Muscle layer of colon (tissue), 2 donors: ENCODE data around the gene TAGLN3.

Experiments used
- H3K27ac ChIP-seq: one replicate; pipeline ENCODE4 v1.7.0; 2013; ENCODE audit warnings: low read depth, mild to moderate bottlenecking, low read length, moderate library complexity
- H3K27me3 ChIP-seq, 2 donors: one replicate each; pipeline ENCODE4 v1.7.0; 2013; ENCODE audit warnings: low read length in 2 of 2, mild to moderate bottlenecking in 2 of 2; ENCODE audit not compliant: insufficient read depth in 2 of 2, control insufficient read depth in 1 of 2
- H3K36me3 ChIP-seq: one replicate; pipeline ENCODE4 v1.7.0; 2013; ENCODE audit warnings: mild to moderate bottlenecking, low read length; ENCODE audit not compliant: insufficient read depth
- H3K4me1 ChIP-seq: one replicate; pipeline ENCODE4 v1.7.0; 2013; ENCODE audit warnings: mild to moderate bottlenecking, low read length; ENCODE audit not compliant: insufficient read depth
- H3K4me3 ChIP-seq, 2 donors: one replicate each; pipeline ENCODE4 v1.7.0; 2013; ENCODE audit warnings: low read length in 2 of 2, low read depth in 1 of 2, mild to moderate bottlenecking in 1 of 2, moderate library complexity in 1 of 2
- H3K9ac ChIP-seq: one replicate; pipeline ENCODE4 v1.7.0; 2013; ENCODE audit warnings: low read length
- H3K9me3 ChIP-seq: one replicate; pipeline ENCODE4 v1.7.0; 2013; ENCODE audit warnings: mild to moderate bottlenecking, low read length
- donor health status: abdominal sarcoma.
- donor health status: Adenocarcinoma of cecum.

TAGLN3 gene

GRCh38 chr3:111979434-111980038 is 19.2 kb upstream of the TAGLN3 start:
- H3K9ac ChIP-seq: peak overlapping the region; percentile 71
- H3K4me3 ChIP-seq: peak overlapping the region; percentile 82 to 84
- H3K27ac ChIP-seq: peak overlapping the region; percentile 62
- H3K36me3 ChIP-seq: no peaks in the 10 kb centered on the region
- peaks cover 17% of the 10 kb centered on the region for H3K4me1 ChIP-seq
- H3K27me3 ChIP-seq: no peaks in the 10 kb centered on the region
- H3K9me3 ChIP-seq: no peaks in the 10 kb centered on the region

- Histone ChIP-seq H3K36me3 (no peaks in the 10 kb centered on the region), H3K27ac (no peak overlapping the region), H3K9ac (no peak overlapping the region), H3K9me3 (no peaks in the 10 kb centered on the region), H3K4me1 (peaks cover 17% of the 10 kb centered on the region), H3K27me3 (no peaks in the 10 kb centered on the region), H3K4me3 (no peak overlapping the region)
These were observed 17.8 kb upstream of the TAGLN3 start for GRCh38 chr3:111980716-111981456.

GRCh38 chr3:111981457-111981763 is 17.3 kb upstream of the TAGLN3 start:
- Histone ChIP-seq H3K27me3 (no peaks in the 10 kb centered on the region), H3K4me3 (no peak overlapping the region), H3K4me1 (peaks cover 17% of the 10 kb centered on the region), H3K36me3 (no peaks in the 10 kb centered on the region), H3K9me3 (no peaks in the 10 kb centered on the region), H3K9ac (no peak overlapping the region), H3K27ac (no peak overlapping the region)

- Histone ChIP-seq H3K27me3 (no peaks in the 10 kb centered on the region), H3K27ac (no peak overlapping the region), H3K4me1 (peaks cover 17% of the 10 kb centered on the region), H3K9me3 (no peaks in the 10 kb centered on the region), H3K4me3 (no peak overlapping the region), H3K9ac (no peak overlapping the region), H3K36me3 (no peaks in the 10 kb centered on the region)
These were observed 14.0 kb upstream of the TAGLN3 start for GRCh38 chr3:111984636-111985298.

GRCh38 chr3:111986800-111987199 is 11.9 kb upstream of the TAGLN3 start:
- Histone ChIP-seq H3K27me3 (no peaks in the 10 kb centered on the region), H3K27ac (no peak overlapping the region), H3K4me3 (no peak overlapping the region), H3K9me3 (no peaks in the 10 kb centered on the region), H3K9ac (no peak overlapping the region), H3K36me3 (peaks cover 5% of the 10 kb centered on the region), H3K4me1 (peaks cover 8% of the 10 kb centered on the region)

GRCh38 chr3:111989061-111989678 is 9.6 kb upstream of the TAGLN3 start:
- peaks cover 15% of the 10 kb centered on the region for H3K36me3 ChIP-seq
- no peaks in the 10 kb centered on the region for H3K4me1 ChIP-seq
- no peaks in the 10 kb centered on the region for H3K9me3 ChIP-seq
- H3K27ac ChIP-seq: no peak overlapping the region
- no peak overlapping the region for H3K4me3 ChIP-seq
- no peak overlapping the region for H3K9ac ChIP-seq
- H3K27me3 ChIP-seq: no peaks in the 10 kb centered on the region

- no peaks in the 10 kb centered on the region for H3K4me1 ChIP-seq
- no peaks in the 10 kb centered on the region for H3K9me3 ChIP-seq
- peaks cover 15% of the 10 kb centered on the region for H3K36me3 ChIP-seq
- no peak overlapping the region for H3K27ac ChIP-seq
- H3K9ac ChIP-seq: no peak overlapping the region
- H3K4me3 ChIP-seq: no peak overlapping the region
- H3K27me3 ChIP-seq: no peaks in the 10 kb centered on the region
These were observed 5.7 kb upstream of the TAGLN3 start for GRCh38 chr3:111993038-111993437.

- Histone ChIP-seq H3K9me3 (no peaks in the 10 kb centered on the region), H3K4me3 (peak overlapping the region in 1 of 2 donors; percentile 62), H3K4me1 (no peaks in the 10 kb centered on the region), H3K27me3 (peaks cover 0 to 7% of the 10 kb centered on the region in 2 donors), H3K27ac (no peak overlapping the region), H3K9ac (no peak overlapping the region), H3K36me3 (no peaks in the 10 kb centered on the region)
These were observed 982 bp downstream of the TAGLN3 start for GRCh38 chr3:111999484-112000324.

GRCh38 chr3:112000367-112000771 is 1.6 kb downstream of the TAGLN3 start:
- Histone ChIP-seq H3K27ac (no peak overlapping the region), H3K27me3 (peaks cover 0 to 7% of the 10 kb centered on the region in 2 donors), H3K4me1 (no peaks in the 10 kb centered on the region), H3K4me3 (no peak overlapping the region), H3K9ac (no peak overlapping the region), H3K9me3 (no peaks in the 10 kb centered on the region), H3K36me3 (no peaks in the 10 kb centered on the region)

GRCh38 chr3:112000966-112001365 is 2.2 kb downstream of the TAGLN3 start:
- Histone ChIP-seq H3K27ac (no peak overlapping the region), H3K4me1 (no peaks in the 10 kb centered on the region), H3K4me3 (no peak overlapping the region), H3K9ac (no peak overlapping the region), H3K9me3 (no peaks in the 10 kb centered on the region), H3K36me3 (no peaks in the 10 kb centered on the region), H3K27me3 (peaks cover 0 to 7% of the 10 kb centered on the region in 2 donors)

GRCh38 chr3:112001526-112001925 is 2.8 kb downstream of the TAGLN3 start:
- Histone ChIP-seq H3K4me1 (no peaks in the 10 kb centered on the region), H3K27ac (no peak overlapping the region), H3K9me3 (no peaks in the 10 kb centered on the region), H3K4me3 (no peak overlapping the region), H3K36me3 (no peaks in the 10 kb centered on the region), H3K27me3 (peaks cover 0 to 7% of the 10 kb centered on the region in 2 donors), H3K9ac (no peak overlapping the region)
